Activated naive CD8-positive, alpha-beta T cell treated with anti-CD3 and anti-CD28 coated beads, Interleukin-2, amount 50 U/mL, for 16 hours (primary cell): ENCODE measurements around the gene PPP6R3.
A peak's percentile ranks its signal among the peaks of the same experiment; 100 is the strongest.

Source experiments
- DNase-seq: peaks from one replicate; pipeline ENCODE4 v3.0.0-alpha.2; 2020; ENCODE audit warnings: low read depth, low spot score

Gene PPP6R3

GRCh38 chr11:68552542-68552941 is 92.0 kb downstream of the PPP6R3 start:
- DNase-seq = no peak

- DNase-seq = no peak
Observed at GRCh38 chr11:68560216-68560615, 99.7 kb downstream of the PPP6R3 start.

- DNase-seq = no peak
Observed at GRCh38 chr11:68563454-68563853, 102.9 kb downstream of the PPP6R3 start.

DNA sequence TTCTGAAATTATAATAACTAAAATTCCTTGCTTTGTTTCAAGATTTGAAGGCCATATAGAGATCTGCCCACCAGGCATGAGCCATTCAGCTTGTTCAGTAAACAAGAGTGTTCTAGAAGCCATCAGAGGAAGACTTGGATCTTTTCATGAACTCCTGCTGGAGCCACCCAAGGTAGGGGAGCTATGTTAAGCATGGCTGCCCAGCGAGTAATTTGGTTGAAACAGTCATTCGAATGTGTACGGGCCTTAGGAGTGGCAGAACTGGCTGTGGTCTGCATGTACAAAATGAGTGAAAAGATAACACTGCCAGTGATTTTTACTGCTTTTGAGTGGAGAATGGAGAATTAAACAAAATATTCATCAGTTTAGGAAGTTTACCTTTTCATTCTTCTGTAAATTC is 103.7 kb downstream of the PPP6R3 start:
- no peak for DNase-seq

DNA sequence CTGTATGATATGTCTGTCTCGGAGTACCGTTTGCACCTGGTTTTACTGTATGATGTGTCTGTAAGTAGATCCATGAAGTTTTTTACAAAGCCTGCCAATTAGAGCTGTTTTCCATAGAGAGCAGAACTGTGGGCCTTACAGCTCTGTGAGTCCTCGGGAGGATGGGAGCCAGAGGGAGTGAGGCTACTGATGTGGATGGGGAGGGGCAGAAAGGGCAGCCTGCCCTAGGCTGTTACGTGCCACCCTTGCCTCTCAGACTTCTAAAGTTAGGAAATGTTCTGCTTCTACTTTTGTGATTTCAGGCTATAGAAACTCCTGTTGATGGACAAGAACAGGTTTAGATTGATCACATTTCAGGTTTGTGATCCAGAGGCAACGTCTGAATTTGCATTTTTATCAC is 105.2 kb downstream of the PPP6R3 start:
- DNase-seq = no peak

- DNase-seq = no peak
Observed at GRCh38 chr11:68567553-68567952, 107.0 kb downstream of the PPP6R3 start.

GRCh38 chr11:68569357-68569756 is 108.8 kb downstream of the PPP6R3 start:
- no peak for DNase-seq

- DNase-seq = no peak
Observed at GRCh38 chr11:68570691-68571090, 110.1 kb downstream of the PPP6R3 start.

DNA sequence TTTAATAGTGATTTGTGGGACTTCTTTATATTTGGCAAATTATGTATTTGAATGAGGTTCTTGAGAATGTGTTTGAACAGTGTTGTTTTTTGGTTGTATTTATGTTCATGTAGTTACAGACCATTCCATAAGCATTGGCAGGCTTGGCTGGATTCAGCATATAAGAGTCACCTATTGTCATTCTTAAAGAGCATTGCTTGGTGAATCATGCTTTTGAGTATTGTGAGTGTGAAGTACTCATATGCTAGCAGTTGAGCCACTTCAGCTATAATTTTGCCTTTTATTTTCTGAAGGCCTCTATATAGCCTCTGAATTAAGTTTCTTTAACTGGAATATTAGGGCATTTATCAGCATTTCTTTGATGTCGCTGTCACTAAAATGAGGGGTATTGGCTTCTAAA is 113.8 kb downstream of the PPP6R3 start:
- no peak for DNase-seq

GRCh38 chr11:68575025-68575665 is 114.6 kb downstream of the PPP6R3 start:
- no peak for DNase-seq

- DNase-seq = no peak
Observed at GRCh38 chr11:68579455-68579854, 118.9 kb downstream of the PPP6R3 start.

DNA sequence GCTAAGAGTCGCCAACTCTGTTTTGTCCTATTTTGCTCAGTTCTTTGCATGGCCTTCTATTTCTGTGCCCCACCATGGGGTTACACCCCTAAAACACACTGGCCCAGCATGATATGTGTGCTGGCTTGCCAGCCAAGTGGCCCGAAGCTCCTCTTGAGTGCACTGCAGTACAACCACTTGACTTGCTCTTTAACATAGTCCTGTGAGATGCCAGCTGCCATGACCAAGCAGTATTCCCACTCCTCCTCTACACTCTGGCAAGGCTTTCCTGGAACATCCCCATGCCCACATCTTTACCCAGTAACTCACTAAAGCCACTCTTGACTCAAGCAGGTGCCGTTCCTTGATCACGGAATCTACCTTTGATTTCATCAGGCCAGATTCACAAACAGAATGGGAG is 120.9 kb downstream of the PPP6R3 start:
- DNase-seq = no peak

DNA sequence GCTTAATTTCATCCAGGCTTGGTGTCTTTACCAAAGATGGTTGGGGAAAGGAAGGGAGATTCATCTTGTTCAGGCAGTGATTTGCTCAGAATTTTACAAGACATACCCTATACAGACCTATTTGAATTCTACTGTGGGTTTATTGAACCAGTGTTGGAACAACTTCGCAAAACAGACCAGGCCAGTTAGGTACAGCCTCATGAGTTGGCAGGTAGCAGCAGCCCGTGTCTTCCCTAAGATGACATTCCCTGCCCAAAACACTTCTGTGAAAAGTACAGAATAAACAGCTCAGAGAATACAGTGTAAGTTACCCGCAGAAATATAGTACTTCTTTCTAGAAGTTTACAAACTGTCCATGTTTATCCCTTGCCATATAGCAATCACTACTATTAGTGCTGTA is 121.3 kb downstream of the PPP6R3 start:
- DNase-seq = no peak

DNA sequence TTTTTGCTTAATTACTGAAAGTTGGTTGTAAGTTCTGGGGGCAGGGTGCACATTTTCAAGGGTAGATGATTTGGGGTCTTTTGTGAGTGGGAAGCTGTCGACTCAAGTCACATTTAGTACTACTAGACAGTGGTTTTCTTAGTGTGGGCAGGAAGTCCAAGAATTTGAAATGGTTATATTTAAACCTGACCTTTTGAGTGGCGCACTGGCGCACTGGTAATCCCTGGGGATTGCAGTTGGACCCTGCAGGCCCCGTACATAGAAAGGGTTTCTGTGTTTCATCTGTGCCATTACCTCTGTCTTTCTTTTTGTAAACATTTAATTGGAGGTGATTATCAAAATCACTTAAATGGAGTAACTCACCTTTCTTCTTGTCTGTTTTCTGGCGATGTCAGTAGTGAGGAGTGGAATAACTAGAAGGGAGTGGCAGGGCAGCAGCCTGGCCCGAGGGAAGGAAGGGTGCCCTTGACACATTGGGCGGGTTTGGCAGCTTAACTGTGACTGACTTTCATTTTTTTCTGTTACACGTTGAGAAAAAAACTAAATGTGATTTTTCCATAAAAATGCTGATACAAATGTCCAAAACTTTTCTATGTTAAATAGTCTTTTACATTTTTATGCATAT is 122.0 kb downstream of the PPP6R3 start:
- DNase-seq = no peak

GRCh38 chr11:68583041-68583446 is 122.5 kb downstream of the PPP6R3 start:
- DNase-seq = no peak

DNA sequence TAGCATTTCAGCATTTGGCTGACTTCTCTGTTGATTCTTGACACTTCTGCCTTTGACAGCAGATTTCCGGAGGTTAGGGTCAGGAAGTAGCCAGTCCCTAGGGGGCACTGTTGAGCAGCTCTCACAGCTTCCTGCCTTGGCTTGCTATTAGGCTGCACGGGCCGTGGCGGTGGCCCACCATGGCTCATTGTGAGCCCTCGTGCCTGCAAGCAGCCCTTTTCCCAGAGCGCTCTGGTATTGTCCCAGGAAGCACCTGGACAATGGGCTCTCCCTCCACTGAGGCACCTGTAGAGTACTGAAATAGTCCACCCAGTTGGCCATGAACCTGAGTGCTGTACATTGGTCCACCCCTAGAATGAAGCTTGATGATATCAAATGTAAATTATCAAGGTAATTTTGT is 123.5 kb downstream of the PPP6R3 start:
- peak; percentile 25 for DNase-seq

GRCh38 chr11:68584991-68585524 is 124.5 kb downstream of the PPP6R3 start:
- no peak for DNase-seq

DNA sequence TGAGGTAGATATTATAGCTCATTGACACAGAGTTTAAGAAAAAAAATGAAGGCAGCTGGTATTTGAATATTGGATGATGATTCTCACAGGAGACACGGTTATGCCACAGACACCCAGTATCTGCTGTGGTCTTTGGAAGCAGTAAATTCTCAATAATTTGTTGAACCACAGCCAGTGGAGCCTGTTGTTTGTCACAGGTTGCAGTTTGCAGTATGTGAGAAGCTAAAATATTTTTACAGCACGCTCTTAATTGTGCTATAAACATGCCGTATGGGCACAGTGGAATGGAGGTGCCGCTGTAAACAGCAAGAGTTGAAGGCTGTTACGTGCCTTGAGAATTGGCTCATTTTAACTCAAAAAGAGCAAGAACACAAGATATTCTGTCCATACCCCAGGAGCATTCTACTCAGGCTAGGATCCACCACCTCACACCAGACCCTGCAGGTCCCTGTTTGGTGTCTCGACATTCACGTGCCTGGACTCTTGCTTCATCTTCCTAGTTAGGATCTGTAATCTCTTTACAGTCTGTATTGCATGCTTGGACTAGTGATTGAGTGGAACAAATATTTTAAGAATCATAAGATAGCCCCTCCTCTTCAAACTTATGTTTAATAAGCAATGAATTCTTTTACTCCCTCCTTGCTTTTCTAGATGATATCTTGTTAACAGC is 129.1 kb downstream of the PPP6R3 start:
- DNase-seq = no peak

DNA sequence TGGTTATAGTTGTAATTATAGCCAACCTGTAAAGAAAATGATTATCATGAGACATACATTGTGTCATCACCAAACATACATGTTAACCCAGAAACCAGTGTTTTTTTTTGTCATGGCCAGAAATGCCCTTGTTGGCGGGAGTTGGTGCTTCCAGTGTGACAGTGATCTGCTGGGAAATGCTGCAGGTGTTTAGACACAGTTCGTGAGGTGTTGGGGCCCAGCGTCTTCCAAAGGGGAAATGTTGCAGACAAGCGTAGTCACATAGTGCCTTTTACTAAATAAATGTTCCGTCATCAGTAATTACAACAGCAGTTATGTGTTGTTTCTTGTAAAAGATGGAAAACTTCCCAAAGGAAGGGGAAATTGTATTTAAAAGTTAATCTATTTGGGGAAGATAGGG is 131.2 kb downstream of the PPP6R3 start:
- no peak for DNase-seq

GRCh38 chr11:68593441-68593840 is 132.9 kb downstream of the PPP6R3 start:
- no peak for DNase-seq

DNA sequence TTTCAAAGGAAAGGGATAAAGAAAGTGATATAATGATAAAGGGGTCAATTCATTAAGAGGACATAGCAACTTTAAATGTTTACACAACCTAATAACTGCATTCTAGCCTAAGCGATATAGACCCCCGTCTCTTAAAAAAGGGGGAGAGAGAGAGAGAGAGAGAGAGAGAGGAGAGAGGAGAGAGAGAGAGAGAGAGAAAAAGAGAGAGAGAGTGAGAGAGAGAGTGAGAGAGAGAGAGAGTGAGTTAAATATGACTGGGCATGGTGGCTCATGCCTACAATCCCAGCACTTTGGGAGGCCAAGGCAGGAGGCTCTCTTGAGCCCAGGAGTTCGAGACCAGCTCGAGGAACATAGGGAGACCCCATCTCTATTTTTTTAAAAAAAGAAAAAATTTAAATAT is 133.6 kb downstream of the PPP6R3 start:
- DNase-seq = no peak

GRCh38 chr11:68596231-68596630 is 135.7 kb downstream of the PPP6R3 start:
- DNase-seq = no peak
